Tibial nerve (tissue), 4 donors: ENCODE data around the gene GNG14.

Experiments used
- EP300 ChIP-seq, 2 donors: sonication (generic); formaldehyde crosslinking; IDR thresholded peaks; one replicate each; pipeline ENCODE4 v1.6.1; 2017; ENCODE audit warnings: antibody characterized with exemption in 2 of 2, mild to moderate bottlenecking in 1 of 2
- POLR2A ChIP-seq, 2 donors: fragments of 450-650 bp; IDR thresholded peaks; one replicate each; pipeline ENCODE4 v1.6.1; 2017; ENCODE audit warnings: antibody characterized with exemption in 2 of 2, mild to moderate bottlenecking in 2 of 2, moderate library complexity in 2 of 2
- TF ChIP-seq, protein P1 (sequence below), 5 experiments: fragments of 200-600 bp in 3 of 5; fragments of 450-650 bp in 2 of 5; sonication (generic) in 3 of 5; IDR thresholded peaks; one replicate each; pipeline ENCODE4 v1.5.1; 2016 to 2019; ENCODE audit warnings: antibody characterized with exemption in 5 of 5, mild to moderate bottlenecking in 3 of 5, moderate library complexity in 2 of 5

DNA sequence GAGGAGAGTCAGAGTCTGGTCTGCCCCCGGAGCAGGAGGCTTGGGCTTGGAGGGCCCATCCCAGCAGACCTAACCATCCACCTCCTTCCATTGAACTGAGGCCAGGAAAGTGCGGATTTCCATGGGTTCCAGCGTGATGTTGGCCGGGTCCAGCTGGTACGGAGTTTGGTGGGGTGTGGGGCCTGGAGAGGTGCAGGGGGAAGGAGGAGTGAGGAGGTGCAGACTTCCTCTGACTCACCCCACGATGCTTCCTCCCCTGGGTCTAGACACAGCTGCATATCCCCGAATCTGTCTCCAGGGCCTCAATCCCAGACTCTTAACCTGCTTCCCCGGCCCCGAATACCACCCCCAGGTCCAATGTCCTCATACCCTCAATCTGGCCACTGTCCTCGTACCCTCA lies 41.2 kb upstream of the GNG14 start:
- TF ChIP-seq, protein P1, sequence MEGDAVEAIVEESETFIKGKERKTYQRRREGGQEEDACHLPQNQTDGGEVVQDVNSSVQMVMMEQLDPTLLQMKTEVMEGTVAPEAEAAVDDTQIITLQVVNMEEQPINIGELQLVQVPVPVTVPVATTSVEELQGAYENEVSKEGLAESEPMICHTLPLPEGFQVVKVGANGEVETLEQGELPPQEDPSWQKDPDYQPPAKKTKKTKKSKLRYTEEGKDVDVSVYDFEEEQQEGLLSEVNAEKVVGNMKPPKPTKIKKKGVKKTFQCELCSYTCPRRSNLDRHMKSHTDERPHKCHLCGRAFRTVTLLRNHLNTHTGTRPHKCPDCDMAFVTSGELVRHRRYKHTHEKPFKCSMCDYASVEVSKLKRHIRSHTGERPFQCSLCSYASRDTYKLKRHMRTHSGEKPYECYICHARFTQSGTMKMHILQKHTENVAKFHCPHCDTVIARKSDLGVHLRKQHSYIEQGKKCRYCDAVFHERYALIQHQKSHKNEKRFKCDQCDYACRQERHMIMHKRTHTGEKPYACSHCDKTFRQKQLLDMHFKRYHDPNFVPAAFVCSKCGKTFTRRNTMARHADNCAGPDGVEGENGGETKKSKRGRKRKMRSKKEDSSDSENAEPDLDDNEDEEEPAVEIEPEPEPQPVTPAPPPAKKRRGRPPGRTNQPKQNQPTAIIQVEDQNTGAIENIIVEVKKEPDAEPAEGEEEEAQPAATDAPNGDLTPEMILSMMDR (IDR thresholded peaks at IDR 0.05) = no peak
- TF ChIP-seq POLR2A (IDR thresholded peaks at IDR 0.05) = no peak
- TF ChIP-seq EP300 (IDR thresholded peaks at IDR 0.05) = no peak
